ENCODE measurements around the gene SLC37A1.

Gene SLC37A1

GRCh38 chr21:42617486-42617885 is 103.8 kb downstream of the SLC37A1 start:
- no peak for DNase-seq (ENCODE audit: low read depth, low spot score)
- in situ Hi-C loops (cut with HindIII; ENCODE audit: low sequenced_read_pairs) = no loop called here
- TF ChIP-seq CTCF (IDR thresholded peaks at IDR 0.05; ENCODE audit: low read depth, low read length) = no peak
- no peak overlapping the region for H3K4me3 ChIP-seq (ENCODE audit: low read depth, low read length)

- no peak for DNase-seq (ENCODE audit: low read depth, low spot score)
- in situ Hi-C loops (cut with HindIII; ENCODE audit: low sequenced_read_pairs) = no loop called here
- no peak overlapping the region for H3K4me3 ChIP-seq (ENCODE audit: low read depth, low read length)
- no peak for TF ChIP-seq CTCF (IDR thresholded peaks at IDR 0.05; ENCODE audit: low read depth, low read length)
These were observed 105.1 kb downstream of the SLC37A1 start for GRCh38 chr21:42618707-42619102.

- no peak for TF ChIP-seq CTCF (IDR thresholded peaks at IDR 0.05; ENCODE audit: low read depth, low read length)
- in situ Hi-C loops (cut with HindIII; ENCODE audit: low sequenced_read_pairs) = no loop called here
- no peak overlapping the region for H3K4me3 ChIP-seq (ENCODE audit: low read depth, low read length)
- DNase-seq (ENCODE audit: low read depth, low spot score) = no peak
These were observed 105.5 kb downstream of the SLC37A1 start for GRCh38 chr21:42619166-42619565.

GRCh38 chr21:42619841-42620240 is 106.2 kb downstream of the SLC37A1 start:
- DNase-seq (ENCODE audit: low read depth, low spot score) = no peak
- H3K4me3 ChIP-seq (ENCODE audit: low read depth, low read length) = no peak overlapping the region
- in situ Hi-C loops (cut with HindIII; ENCODE audit: low sequenced_read_pairs) = no loop called here
- no peak for TF ChIP-seq CTCF (IDR thresholded peaks at IDR 0.05; ENCODE audit: low read depth, low read length)

GRCh38 chr21:42621166-42621818 is 107.6 kb downstream of the SLC37A1 start:
- in situ Hi-C loops (cut with HindIII; ENCODE audit: low sequenced_read_pairs) = no loop called here
- H3K4me3 ChIP-seq (ENCODE audit: low read depth, low read length) = no peak overlapping the region
- no peak for DNase-seq (ENCODE audit: low read depth, low spot score)
- no peak for TF ChIP-seq CTCF (IDR thresholded peaks at IDR 0.05; ENCODE audit: low read depth, low read length)

GRCh38 chr21:42621819-42622177 is 108.1 kb downstream of the SLC37A1 start:
- no peak for TF ChIP-seq CTCF (IDR thresholded peaks at IDR 0.05; ENCODE audit: low read depth, low read length)
- DNase-seq (ENCODE audit: low read depth, low spot score) = no peak
- no peak overlapping the region for H3K4me3 ChIP-seq (ENCODE audit: low read depth, low read length)
- in situ Hi-C loops (cut with HindIII; ENCODE audit: low sequenced_read_pairs) = no loop called here

GRCh38 chr21:42622284-42622683 is 108.6 kb downstream of the SLC37A1 start:
- DNase-seq (ENCODE audit: low read depth, low spot score) = no peak
- in situ Hi-C loops (cut with HindIII; ENCODE audit: low sequenced_read_pairs) = no loop called here
- H3K4me3 ChIP-seq (ENCODE audit: low read depth, low read length) = no peak overlapping the region
- no peak for TF ChIP-seq CTCF (IDR thresholded peaks at IDR 0.05; ENCODE audit: low read depth, low read length)

All from astrocyte of the spinal cord (primary cell).